ENCODE results near the gene RUFY4. TPM values are rescaled to one million over a fixed set of nuclear protein-coding genes. Genes with fewer than 3 reads are reported as not detected.
"Not testable (repeated sequence)": the region's sequence is repeated elsewhere in the genome, so short reads cannot be mapped to it uniquely, and the experiment has no call there.

RUFY4 gene
- total and polyA plus RNA-seq, 8 donors = 0.08 to 0.31 TPM; not detected in 6

- DNase-seq (peak in 1 of 6 donors; percentile 42), FAIRE-seq (no peak), ATAC-seq (no peak)
- Histone ChIP-seq H3K27me3 (no peaks in the 10 kb centered on the region), H3K4me1 (no peaks in the 10 kb centered on the region), H3K36me3 (no peaks in the 10 kb centered on the region), H3K4me3 (no peak overlapping the region), H3K9me3 (no peaks in the 10 kb centered on the region), H3K27ac (no peak overlapping the region)
- WGBS, 2 donors = 87 to 95% methylated on average over 5 of the region's 5 CpGs
- intact Hi-C loops (cut with DNase I) = no loop called here
- TF ChIP-seq CTCF (IDR thresholded peaks at IDR 0.05) = no peak
Observed at GRCh38 chr2:218043701-218044109, 25.3 kb upstream of the RUFY4 start.

- ATAC-seq; H3K27ac ChIP-seq; H3K36me3 ChIP-seq; H3K27me3 ChIP-seq; H3K4me1 ChIP-seq; intact Hi-C loops (cut with DNase I); H3K9me3 ChIP-seq; H3K4me3 ChIP-seq; DNase-seq; FAIRE-seq: not testable (repeated sequence)
- WGBS, 2 donors = 92 to 95% methylated on average over 1 of the region's 1 CpG
Observed at GRCh38 chr2:218044599-218044998, 24.5 kb upstream of the RUFY4 start.

- intact Hi-C loops (cut with DNase I) = no loop called here
- H3K36me3 ChIP-seq = no peaks in the 10 kb centered on the region
- no peak overlapping the region for H3K4me3 ChIP-seq
- ATAC-seq (peak in 2 of 4 donors; percentile 52 to 67), FAIRE-seq (no peak), DNase-seq (no peak)
- no peak overlapping the region for H3K27ac ChIP-seq
- no peaks in the 10 kb centered on the region for H3K9me3 ChIP-seq
- H3K4me1 ChIP-seq = no peaks in the 10 kb centered on the region
- no peaks in the 10 kb centered on the region for H3K27me3 ChIP-seq
- TF ChIP-seq CTCF (IDR thresholded peaks at IDR 0.05) = no peak
- 86 to 87% methylated on average over 4 of the region's 4 CpGs for WGBS, 2 donors
Observed at GRCh38 chr2:218046238-218046637, 22.8 kb upstream of the RUFY4 start.

- Histone ChIP-seq H3K4me3 (no peak overlapping the region), H3K36me3 (no peaks in the 10 kb centered on the region), H3K9me3 (no peaks in the 10 kb centered on the region), H3K4me1 (no peaks in the 10 kb centered on the region), H3K27me3 (no peaks in the 10 kb centered on the region), H3K27ac (no peak overlapping the region)
- no peak for FAIRE-seq
- WGBS, 2 donors = 80 to 82% methylated on average over 8 of the region's 8 CpGs
- TF ChIP-seq CTCF (IDR thresholded peaks at IDR 0.05) = no peak
- peak in 1 of 4 donors; percentile 44 for ATAC-seq
- intact Hi-C loops (cut with DNase I) = no loop called here
- no peak for DNase-seq
Observed at GRCh38 chr2:218047536-218048225, 21.4 kb upstream of the RUFY4 start.

DNA sequence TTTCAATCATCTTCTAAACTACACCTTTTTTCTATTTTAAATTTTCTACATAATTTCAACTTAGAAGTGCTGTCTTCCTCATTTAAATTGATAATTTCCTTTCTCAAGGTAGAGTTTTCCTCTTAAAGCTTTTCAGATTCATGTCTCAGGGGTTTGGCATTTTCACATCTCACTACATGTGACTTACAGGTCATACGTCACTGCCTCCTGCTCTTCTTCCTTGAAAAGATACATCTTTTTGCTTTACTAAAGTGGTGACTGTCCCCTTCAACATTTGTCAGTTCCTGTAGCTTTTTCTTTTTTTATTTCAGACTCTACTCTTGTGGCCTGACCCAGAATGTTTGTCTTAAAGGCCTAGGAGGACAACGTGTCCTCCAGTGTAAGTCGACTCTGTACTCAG, 17.1 kb upstream of the RUFY4 start:
- no peaks in the 10 kb centered on the region for H3K36me3 ChIP-seq
- TF ChIP-seq CTCF (IDR thresholded peaks at IDR 0.05) = no peak
- no peaks in the 10 kb centered on the region for H3K27me3 ChIP-seq
- WGBS, 2 donors = 91 to 94% methylated on average over 3 of the region's 3 CpGs
- no peaks in the 10 kb centered on the region for H3K9me3 ChIP-seq
- no peak overlapping the region for H3K27ac ChIP-seq
- FAIRE-seq = no peak
- no peak for ATAC-seq
- H3K4me1 ChIP-seq = no peaks in the 10 kb centered on the region
- H3K4me3 ChIP-seq = no peak overlapping the region
- intact Hi-C loops (cut with DNase I) = no loop called here
- no peak for DNase-seq

Measured in pancreas (tissue), 10 donors.